HG03457 (cell line): ENCODE data around the gene PRELID3B.

Experiments
- ATAC-seq: cut with Tn5 transposase; IDR thresholded peaks from one replicate; pipeline ENCODE4 v1.9.1; 2021; ENCODE audit warnings: moderate number of reproducible peaks; ENCODE audit not compliant: unreplicated experiment

The PRELID3B gene

DNA sequence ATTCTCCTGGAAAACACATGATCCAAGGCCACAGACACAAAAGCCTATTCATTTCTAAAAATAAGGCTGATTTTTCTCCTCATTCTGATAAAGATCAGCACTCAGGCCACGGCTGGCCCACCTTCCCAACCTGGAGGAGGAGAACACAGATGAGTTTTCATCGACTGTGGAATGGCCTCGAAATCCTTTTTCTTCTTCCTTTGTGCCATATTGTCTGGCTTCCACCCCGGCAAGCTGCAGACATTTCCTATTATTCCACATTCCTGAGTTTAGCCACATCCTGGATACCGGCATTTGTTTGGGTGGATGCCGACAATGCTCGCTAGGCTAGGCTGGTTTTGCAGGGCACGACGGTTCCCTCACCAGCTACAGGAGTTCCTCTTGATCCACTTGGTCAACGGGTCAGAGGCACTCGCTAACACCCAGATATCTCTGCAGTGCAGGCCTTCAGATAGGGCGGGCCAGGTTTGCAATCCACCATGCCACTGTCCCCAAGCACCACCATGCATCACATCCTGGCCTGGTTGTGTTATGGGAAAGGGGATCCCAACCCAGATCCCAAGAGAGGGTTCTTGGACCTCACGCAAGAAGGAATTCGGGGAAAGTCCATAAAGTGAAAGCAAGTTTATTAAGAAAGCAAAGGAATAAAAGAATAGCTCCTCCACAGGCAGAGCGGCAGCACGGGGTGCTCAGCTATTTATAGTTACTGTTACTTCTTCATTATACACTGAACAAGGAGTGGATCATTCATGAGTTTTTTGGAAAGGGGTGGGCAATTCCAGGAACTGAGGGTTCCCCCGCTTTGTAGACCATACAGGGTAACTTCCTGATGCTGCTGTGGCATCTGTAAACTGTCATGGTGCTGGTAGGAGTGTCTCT, 31.4 kb downstream of the PRELID3B start:
- no peak for ATAC-seq

DNA sequence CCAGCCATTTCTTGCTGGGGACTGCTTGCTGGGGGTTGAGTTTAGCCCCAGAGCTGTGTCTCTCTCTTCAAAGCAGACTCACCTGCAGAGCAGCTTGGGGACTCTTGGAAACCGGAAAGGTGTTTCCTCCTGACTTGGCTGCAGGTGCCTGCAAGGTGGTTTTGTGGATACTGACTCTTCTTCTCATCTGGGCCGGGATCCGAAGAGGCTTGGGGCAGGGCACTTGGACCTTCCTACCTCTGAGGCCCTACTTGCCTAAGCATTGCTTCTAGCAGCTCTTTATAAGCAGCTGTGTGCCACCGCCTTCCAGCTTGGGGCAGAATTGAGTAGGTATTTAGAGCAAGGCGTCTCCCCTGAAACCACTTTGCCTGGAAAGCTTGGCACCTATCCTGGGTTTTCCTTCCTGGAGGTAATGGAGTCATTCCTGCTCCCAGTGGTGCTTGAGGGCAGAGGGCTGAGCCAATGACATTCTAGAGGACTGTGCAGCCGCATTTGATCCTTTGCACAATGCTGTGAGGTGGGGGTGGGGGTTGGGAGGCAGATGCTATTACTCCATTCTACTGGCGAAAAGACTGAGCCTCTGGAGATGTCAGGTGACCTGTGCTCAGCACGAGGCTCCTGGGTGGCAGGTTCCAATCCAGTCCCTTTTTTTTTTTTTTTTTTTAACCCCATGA, 32.1 kb downstream of the PRELID3B start:
- no peak for ATAC-seq

DNA sequence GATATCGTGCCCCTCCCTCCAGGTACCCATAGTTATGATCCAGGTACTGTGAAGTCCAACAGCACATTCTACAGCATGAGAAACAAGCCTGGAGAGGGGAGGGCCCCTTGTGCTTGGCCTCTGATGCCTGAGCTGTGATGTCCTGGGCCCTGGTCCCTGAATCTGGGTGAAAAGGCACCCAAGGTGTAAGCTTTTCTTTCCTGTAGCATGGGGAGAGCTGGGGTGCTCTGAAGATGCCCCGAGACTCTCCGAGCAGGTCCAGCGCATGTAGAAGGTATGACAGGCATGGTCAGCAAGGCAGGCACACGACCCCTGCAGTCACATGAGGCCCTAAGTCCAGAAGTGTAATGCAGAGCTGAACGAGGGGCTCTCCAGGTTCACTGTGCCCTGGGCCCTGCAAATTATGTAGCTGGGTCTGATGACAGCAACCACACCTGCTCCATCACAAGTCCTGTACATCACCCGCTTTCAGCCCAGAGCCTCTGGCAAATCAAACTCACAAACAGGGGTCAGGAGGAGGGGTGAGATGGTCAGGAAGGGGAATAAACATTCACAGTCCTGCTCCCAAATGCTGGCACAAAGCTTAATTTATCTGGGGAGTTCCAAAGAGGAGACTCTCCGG, 33.8 kb downstream of the PRELID3B start:
- no peak for ATAC-seq

DNA sequence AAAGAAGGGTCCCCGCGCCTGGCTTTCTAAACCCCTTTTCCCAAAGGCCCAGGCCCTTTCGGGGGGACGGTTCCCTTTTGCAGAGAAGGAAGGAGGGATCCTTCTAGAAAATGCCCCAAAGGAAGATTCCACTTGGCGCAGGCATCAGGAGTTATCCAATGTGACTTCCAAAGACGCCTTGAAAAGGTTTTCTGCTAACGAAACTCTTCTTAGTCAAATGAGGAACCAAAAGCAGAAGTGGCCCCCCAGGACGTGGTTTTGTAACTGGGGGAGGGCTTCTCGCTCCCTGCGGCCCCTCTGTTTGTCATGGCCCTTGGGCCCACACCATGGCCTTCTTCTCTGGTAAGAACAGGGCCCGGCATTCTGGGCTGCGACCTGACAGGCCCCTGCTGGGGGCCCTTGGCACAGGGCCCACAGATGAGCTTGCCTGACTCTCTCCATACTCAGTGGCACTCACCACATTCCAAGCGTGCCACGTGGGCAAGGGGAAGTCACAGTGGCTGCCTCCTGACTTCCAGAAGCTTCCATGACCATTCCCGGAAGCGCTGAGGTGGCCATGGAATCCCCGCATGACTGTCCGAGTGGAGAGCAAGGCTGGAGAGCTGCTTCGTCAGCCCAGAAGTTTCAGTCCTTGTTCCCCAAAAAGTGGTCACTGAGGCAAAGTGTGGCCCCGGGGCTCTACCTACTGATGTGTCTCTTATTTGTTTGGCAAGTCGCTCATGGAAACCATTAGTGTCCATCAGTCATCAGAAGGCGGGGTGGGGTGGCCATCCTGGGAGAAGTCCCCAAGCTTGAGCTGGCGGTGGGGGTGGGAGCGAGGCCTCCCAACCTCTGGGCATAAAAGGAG, 34.7 kb downstream of the PRELID3B start:
- no peak for ATAC-seq

DNA sequence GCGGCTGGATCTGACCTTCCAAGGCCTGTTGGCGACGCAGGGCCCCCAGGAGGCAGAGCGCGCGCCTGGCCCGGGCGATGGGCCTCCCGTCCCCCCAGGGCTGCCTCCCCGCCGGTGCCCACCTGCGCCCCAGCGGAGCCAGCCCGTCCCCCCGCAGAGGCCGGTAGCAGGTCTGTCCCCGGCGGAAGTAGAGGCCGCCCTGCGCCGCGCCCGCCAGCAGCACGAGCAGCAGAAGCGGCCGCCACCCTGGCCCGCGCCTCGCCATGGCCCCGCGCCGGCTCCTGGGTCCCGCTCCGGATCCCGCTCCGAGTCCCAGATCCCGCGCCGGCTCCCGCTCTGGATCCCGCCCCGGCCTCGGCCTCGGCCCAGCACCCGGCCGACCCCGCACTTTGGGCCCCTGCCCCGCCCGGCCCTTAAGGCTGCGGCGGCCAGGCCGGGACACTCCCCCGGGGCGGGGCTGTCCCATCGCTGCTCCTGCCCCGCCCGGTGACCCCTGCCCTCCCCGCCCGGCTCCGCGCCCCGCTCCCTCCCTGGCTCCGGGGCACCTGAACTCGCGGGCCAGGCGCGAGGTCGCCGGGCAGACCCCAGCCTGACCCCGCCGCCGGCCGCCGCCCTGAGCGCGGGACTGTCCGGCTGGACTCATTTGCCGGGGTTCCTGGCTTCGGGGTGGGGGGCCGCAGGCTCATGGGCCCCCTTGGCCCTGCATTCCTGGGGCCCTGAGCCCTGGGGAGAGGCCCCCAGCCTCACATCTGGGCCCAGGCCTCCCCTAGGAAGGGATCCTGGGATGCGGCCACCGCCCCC, 35.5 kb downstream of the PRELID3B start, which contains the start of gene CTSZ:
Gene CTSZ (minus strand): TSS at position 391 of the 801 bp plus-strand sequence. CDS start 126 bp downstream, at position 265.
- ATAC-seq, result no peak

DNA sequence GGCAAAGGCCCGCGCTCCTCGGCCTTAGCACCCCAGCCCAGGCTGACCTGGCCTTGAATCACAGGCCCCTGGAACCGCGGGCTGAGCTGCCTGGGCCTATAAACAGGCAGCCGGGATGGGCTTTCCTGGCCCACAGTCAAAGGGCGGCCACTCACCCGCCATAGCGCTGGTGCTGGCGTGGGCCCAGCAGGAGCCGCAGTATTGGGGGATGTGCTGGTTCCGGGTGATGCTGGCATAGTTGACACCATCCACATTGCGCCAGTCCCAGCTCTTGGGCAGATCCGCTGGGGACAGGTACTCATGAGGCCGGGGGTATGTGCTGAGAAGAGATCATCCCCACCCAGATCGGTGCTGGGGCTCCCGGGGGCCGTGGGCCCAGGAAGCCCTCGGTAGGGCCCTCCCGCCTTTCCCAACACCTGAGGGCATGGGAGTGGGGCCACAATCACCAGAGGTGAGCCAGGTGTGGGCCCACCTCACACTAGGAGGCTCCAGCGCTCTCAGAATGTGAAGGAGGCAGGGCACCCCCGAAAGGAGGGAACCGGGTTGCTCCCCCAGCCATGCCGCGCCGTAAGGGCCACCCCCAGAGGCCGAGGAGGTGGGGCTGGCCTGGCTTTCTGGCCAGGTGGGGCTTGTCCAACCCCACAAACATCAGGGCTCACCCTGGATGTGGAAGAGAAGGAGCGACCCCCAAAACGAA, 36.3 kb downstream of the PRELID3B start:
- no peak for ATAC-seq

DNA sequence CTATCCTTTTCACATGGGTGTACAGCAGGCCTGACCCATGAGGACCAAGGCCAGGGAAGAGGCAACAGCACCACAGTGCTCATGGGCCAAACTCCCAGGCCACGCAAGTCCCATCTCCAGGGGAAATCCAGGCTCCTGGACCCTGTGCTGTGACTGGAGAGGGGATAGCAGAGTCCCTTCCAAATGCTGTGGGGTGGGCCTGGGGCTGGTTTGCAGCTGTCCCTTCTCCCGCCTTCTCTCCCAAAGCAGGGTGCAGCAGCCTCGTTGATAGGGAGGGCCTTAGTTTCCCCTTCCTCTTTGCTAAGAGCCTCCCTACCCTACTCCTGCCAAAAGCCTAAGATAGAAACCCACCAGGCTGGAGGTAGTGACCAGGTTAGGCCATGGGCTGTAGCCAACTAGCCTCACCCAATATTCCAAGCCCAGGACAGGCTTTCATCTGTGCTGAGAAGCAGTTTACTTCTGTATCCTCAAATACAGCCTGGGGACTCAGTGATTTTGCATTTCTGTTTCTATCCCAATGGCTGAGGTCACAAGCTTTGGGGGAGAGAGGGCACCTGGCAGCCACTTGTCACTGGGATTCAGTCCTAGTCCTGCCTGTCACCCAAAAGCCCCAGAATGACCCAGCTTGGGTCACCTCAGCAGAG, 36.9 kb downstream of the PRELID3B start:
- ATAC-seq, result peak; percentile 0

DNA sequence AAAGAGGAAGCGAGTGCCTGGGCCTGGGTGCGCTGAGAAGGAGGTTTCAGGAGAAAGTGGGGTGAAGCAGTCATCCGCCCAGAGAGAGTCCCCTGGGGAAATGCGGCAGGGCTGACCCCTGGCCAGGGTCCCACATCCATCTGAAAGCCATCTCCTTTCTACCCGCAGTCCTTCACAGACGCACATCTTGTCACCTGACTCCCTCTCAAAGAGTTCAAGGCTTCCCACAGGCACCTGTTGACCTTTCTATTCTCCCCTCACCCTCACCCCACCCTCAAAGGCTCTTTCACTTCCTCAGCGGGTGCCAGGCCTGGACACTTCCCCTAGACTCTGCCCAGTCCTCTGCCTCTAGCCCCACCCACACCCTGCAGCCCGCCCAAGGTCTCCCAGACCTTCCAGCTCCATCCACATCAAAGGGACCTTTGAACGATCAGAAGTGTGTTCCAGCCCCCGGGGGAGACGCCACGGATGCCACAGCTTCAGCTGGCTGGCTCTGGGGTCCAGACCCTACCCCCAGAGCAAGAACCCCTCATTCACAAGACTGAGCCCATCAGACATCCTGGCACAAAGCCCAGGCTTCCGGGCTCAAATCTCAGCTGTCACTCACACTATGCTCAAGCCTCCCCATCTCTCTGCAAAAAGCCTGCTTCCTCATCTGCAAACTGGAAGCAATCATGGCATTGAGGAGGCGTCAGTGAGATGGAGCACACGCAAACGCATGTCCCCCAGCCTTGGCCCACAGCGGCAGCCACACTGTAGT, 37.6 kb downstream of the PRELID3B start:
- peak; percentile 46 for ATAC-seq

DNA sequence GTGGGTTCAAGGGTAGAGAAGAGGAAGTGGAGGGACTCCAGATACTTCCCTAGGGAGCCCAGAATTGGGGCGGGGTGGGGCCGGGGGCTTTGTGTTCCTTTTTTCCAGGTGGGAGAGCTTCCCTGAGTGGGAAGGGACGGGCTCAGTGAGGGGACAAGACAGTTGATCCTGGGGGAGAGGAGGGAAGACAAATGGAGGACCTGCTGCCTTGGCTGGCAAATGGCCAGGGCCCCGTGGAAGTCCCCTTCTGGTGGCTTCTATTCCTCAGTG, 38.2 kb downstream of the PRELID3B start:
- ATAC-seq, result no peak

DNA sequence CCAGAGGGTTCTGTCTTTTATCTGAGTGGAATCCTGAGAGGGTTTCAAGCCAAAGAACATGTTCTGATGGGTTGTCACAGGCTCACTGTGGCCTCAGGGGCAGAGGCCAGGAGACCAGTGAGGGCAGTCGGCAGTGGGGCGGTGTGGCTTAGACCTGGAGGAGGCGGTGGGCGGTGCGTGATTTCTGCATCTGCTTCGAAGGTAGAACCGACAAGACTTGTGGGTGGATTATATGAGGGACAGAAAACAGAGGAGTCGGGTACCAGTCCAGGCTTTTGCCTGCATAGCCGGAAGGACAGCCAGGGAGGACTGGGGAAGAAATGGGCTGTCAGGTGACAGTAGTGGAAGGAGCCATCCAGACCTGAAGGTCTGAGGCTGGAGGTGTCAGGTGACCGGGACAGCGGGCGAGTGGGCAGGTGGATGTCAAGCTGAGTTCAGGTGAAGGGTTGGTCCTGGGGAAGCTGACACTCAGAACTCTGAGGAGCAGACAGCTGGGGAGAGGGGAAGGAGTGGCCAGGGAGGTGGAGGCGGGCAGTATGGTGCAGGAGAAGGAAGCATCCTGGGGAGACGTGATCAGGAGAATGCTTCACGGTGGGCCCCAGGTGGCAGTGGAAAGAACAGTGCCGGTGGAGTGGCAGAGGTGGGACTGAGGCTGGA, 38.6 kb downstream of the PRELID3B start:
- ATAC-seq, result no peak

DNA sequence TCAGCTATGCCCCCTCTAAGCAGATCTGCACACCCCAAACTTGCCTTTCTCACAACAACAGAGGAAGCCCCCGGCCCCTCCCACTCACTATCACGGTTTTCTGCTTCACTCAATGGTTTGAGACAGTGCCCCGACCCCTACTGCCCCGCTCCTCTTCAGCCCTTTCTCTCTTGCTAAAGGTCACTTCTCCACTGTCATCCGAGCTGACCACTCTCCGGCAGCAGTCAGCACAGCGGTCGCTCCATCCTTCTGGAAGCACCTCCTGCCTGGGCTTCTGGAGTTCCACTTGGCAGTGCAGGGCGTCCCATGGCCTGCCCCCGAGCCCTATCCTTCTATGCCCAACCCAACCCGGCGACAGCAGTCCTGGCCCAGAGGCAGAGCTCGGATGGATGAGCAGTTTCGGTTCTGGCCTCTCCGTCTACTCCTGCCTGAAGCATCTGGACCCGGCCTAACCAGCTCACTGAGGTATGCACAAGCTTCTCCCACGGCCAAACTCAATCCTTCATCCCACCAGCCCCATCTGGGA, 39.6 kb downstream of the PRELID3B start:
- ATAC-seq, result no peak

DNA sequence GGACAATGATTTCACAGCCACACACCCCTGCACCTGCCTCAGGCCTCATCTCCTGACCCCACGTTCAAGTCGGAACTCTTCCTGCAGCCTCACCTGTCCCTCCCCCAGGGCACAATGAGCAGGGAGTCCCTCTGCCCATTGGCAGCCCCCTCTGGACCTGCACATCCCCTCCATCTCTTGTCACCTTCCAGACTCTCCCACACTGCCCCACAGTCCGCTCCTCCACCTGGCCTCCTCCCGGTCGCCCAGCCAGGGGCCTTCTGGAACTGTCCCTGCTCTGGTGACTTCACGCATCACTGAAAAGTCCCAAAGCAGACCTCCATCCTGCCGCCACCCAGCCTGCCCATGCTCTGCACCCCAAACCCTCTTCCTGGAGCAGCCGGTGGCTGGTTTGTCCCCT, 40.2 kb downstream of the PRELID3B start:
- no peak for ATAC-seq

DNA sequence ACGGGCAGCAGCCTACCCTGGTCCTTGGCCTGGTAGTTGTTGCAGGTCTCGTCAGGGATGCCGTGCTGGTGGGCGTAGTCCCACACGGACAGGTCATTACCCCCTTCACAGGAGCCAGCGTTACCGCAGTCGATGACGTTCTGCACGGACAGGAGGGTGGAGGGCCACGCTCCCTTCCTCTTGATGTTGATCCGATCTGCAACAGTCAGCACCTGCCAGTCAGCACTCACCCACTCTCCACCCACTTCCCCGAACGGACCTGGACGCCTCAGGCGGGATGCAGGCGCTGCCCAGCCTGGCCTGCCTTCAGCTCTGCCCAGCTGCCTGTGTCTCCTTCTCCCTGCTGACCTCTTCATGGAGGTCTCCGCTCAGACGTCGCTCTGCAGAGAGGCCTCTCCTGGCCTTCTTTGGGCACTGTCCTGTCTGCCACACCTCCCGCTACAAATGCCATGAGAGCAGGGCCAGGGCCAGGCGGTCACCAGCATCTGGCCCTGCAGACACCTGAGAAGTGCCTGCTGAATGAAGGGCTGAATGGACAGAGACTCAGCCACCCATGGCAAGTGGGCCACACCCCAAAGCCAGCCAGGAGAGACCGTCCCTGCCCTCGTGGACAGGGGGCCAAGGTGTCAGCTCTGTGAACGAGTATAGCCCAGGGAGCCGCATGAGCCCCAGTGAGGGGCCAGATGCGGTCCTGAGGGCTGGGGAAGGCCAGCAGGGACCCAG, 41.0 kb downstream of the PRELID3B start:
- ATAC-seq, result no peak

DNA sequence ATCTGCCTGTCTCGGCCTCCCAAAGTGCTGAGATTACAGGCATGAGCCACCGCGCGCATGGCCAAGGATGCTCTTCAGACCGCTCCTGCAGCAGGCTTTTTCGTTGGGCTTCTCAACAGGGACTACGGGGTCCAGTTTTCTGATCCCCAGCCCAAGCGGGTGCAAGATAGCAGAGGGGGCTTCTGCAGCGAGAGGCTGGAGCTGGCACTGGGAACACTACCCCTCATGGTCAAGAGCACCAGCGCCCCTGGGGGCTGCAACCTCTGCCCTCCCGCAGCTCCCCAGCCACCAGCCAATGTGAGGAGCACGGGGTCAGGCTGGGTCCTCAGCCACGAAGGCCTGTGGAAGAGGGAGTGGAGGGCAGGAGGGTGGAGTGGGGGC, 41.5 kb downstream of the PRELID3B start:
- ATAC-seq, result no peak

DNA sequence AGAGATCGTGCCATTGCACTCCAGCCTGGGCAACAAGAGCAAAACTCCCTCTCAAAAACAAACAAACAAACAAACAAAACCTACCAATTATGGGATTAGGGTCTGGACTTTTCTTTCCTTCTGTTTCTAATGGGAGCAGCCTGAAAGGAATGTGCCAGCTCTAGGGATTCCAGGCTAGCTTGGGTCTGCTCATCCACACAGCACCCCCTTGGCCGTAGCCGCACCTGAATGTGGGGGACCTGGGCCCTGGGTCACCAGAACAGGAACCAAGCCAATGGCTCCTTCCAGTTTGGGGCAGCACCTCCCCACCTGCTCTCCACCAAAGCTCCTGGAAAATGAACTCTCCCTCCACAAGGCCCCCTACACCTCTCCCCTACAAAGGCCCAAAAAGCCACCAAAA, 42.3 kb downstream of the PRELID3B start:
- no peak for ATAC-seq

DNA sequence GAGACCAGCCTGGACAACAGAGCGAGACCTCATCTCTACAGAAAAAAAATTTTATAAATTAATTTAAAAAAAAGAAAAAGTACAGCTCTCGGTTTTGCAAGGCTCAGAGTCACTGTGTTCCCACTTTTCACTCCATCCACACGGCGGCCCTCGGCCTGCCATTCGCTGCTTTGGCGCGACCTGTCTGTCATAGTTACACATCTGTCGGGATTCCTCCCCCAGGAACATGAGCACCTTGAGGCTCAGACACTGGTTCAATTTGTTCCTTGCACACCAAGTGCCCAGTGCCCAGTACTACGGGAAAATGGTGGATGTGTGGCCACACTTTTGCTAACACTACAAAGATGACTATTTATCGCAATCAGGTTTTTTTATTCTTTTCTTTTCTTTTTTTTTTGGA, 43.9 kb downstream of the PRELID3B start:
- no peak for ATAC-seq

DNA sequence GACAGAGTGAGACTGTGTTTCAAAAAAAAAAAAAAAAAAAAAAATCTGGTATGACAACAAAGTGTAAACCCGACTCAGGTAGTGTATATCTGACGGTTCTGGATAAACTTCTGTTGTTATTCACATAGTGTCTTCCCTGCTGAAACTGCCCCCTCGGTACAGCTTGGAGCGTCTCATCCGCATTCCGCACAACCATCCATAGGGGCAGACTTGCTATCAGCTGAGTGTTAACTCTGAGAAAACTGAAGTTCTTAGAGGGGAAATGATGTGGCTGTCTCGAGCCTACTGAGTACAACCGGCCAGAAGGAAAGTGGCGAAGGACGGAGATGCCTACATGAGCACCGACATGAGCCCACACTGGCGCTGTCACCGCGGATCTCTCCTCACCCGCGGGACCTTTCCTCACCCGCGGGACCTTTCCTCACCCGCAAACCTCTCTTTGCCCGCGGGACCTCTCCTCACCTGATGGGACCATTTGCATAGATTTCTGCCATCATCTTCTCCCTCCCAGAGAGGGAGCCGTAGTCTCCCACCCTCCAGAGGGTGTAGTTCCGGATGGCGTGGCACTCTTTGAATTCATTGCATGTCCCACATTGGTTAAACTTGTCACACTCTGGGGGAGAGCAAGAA, 45.3 kb downstream of the PRELID3B start:
- no peak for ATAC-seq
